BLaER1 treated with 17β-estradiol and CSF1 and Interleukin-3, amounts not matched to agents 10 nM and 100 nM (cell line): ENCODE data around the gene TIAM2.

Experiments
- H3K27ac ChIP-seq, 11 experiments: shearing (Covaris generic); formaldehyde crosslinking; 2 replicates each; pipeline ENCODE4 v1.8.1; 2022
- H3K27me3 ChIP-seq, 11 experiments: shearing (Covaris generic); formaldehyde crosslinking; 2 replicates each; pipeline ENCODE4 v1.8.1; 2022
- H3K36me3 ChIP-seq, 11 experiments: shearing (Covaris generic); formaldehyde crosslinking; 2 replicates each; pipeline ENCODE4 v1.8.1; 2022
- H3K4me1 ChIP-seq, 10 experiments: shearing (Covaris generic); formaldehyde crosslinking; 2 replicates each; pipeline ENCODE4 v1.8.1; 2022
- H3K4me2 ChIP-seq, 11 experiments: shearing (Covaris generic); formaldehyde crosslinking; 2 replicates each; pipeline ENCODE4 v1.8.1; 2022
- H3K4me3 ChIP-seq, 10 experiments: shearing (Covaris generic); formaldehyde crosslinking; 2 replicates each; pipeline ENCODE4 v1.8.1; 2022
- H3K9ac ChIP-seq, 11 experiments: shearing (Covaris generic); formaldehyde crosslinking; 2 replicates each; pipeline ENCODE4 v1.8.1; 2022
- H3K9me3 ChIP-seq, 11 experiments: shearing (Covaris generic); formaldehyde crosslinking; replicated peaks in 1 of 11; 2 replicates each; pipeline ENCODE4 v1.8.1; 2022
- H4K20me1 ChIP-seq, 11 experiments: shearing (Covaris generic); formaldehyde crosslinking; 2 replicates each; pipeline ENCODE4 v1.8.1; 2022
- Cebpa-rat ChIP-seq, 11 experiments: shearing (Covaris generic); IDR thresholded peaks; 2 replicates each; pipeline ENCODE4 v1.8.1; 2022

TIAM2 gene

DNA sequence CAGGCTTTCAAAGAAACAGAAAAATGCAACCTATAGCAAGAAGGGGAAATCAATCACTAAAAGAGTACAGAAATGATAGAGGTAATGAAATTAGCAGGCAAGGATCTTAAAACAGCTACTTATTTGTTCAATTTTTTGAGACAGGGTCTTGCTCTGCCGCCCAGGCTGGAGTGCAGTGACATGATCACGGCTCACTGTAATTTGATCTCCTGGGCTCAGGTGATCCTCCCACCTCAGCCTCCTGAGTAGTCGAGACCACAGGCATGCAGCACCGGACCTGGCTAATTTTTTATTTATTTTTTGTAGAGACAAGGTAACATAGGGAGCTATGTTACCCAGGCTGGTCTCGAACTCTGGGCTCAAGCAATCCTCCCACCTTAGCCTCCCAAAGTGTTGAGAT, 297.6 kb downstream of the TIAM2 start:
- Histone ChIP-seq H3K9ac (no peak overlapping the region), H3K27ac (no peak overlapping the region), H3K4me1 (peaks cover 0 to 6% (median 0%) of the 10 kb centered on the region in 10 experiments; a peak in 2 of 20 replicates), H4K20me1 (0 out of 22 replicates have a peak, but pooled peaks cover 0 to 5% (median 0%) of the 10 kb centered on the region in 11 experiments), H3K27me3 (no peaks in the 10 kb centered on the region), H3K4me2 (no peak overlapping the region), H3K9me3 (peaks cover 0 to 6% (median 0%) of the 10 kb centered on the region in 11 experiments; a peak in 1 of 22 replicates), H3K36me3 (peaks cover 65 to 99% (median 81%) of the 10 kb centered on the region in 11 experiments), H3K4me3 (no peak overlapping the region)
- no peak for TF ChIP-seq Cebpa-rat (IDR thresholded peaks at IDR 0.05)

DNA sequence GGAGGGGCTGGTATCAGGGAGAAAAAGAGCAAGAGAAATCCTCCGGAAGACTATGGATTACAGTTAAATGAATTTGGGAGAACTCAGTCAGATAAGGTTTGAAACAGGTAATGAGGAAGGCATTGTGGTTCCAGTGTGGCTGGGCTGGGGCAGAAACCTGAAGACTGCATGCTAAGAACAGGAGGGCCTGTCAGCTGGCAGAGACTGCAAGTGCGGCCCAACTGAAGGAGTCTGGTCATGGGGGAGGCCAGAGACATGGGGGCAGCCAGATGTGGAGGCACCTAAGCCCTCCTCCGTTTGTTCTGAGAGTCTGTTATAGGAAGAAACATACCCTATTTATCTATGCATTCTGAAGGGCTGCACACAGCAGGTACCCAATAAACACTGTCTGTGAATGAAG, 302.6 kb downstream of the TIAM2 start:
- no peaks in the 10 kb centered on the region for H3K4me1 ChIP-seq
- no peak overlapping the region for H3K4me2 ChIP-seq
- no peak overlapping the region for H3K9ac ChIP-seq
- H3K36me3 ChIP-seq: peaks cover 32 to 96% (median 62%) of the 10 kb centered on the region in 11 experiments
- no peak overlapping the region for H3K27ac ChIP-seq
- H3K9me3 ChIP-seq: peaks cover 0 to under 1% (median 0%) of the 10 kb centered on the region in 11 experiments; a peak in 2 of 22 replicates
- TF ChIP-seq Cebpa-rat (IDR thresholded peaks at IDR 0.05): no peak
- no peaks in the 10 kb centered on the region for H4K20me1 ChIP-seq
- H3K4me3 ChIP-seq: no peak overlapping the region
- no peaks in the 10 kb centered on the region for H3K27me3 ChIP-seq

DNA sequence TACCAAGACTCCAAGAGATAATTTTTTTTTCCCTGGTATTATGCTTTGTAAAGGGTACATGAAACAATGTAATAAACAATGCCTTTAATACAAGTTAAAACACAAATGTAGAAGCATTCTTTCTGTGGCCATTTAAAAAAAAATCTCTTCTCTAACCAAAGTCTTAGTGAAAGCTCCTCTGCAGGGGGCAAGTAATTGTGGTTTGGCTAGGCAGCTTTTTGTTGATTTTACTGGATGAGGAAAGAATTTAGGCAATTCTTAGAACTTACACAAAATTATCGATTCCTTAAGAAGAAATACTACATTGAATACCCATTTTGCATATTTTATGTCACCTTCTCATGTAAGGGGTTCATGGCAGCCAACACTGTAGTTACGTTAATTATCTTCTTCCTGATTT, 306.8 kb downstream of the TIAM2 start:
- H3K27ac ChIP-seq: no peak overlapping the region
- no peaks in the 10 kb centered on the region for H3K4me1 ChIP-seq

GRCh38 chr6:155303361-155303870, 308.3 kb downstream of the TIAM2 start:
- peaks cover 37 to 85% (median 62%) of the 10 kb centered on the region in 11 experiments for H3K36me3 ChIP-seq
- H3K4me3 ChIP-seq: no peak overlapping the region
- no peaks in the 10 kb centered on the region for H4K20me1 ChIP-seq
- no peak overlapping the region for H3K27ac ChIP-seq
- peaks cover 0 to 17% (median 0%) of the 10 kb centered on the region in 11 experiments; a peak in 6 of 22 replicates for H3K9me3 ChIP-seq
- H3K4me1 ChIP-seq: no peaks in the 10 kb centered on the region
- H3K9ac ChIP-seq: no peak overlapping the region
- no peak overlapping the region for H3K4me2 ChIP-seq
- H3K27me3 ChIP-seq: no peaks in the 10 kb centered on the region
- no peak for TF ChIP-seq Cebpa-rat (IDR thresholded peaks at IDR 0.05)

More for the DNA sequence above, 306.8 kb downstream of the TIAM2 start:
- Histone ChIP-seq H4K20me1 (no peaks in the 10 kb centered on the region), H3K27me3 (no peaks in the 10 kb centered on the region), H3K4me3 (no peak overlapping the region), H3K36me3 (peaks cover 34 to 85% (median 58%) of the 10 kb centered on the region in 11 experiments), H3K9ac (no peak overlapping the region), H3K4me2 (no peak overlapping the region), H3K9me3 (peaks cover 0 to 17% (median 0%) of the 10 kb centered on the region in 11 experiments; a peak in 6 of 22 replicates)
- TF ChIP-seq Cebpa-rat (IDR thresholded peaks at IDR 0.05): no peak

DNA sequence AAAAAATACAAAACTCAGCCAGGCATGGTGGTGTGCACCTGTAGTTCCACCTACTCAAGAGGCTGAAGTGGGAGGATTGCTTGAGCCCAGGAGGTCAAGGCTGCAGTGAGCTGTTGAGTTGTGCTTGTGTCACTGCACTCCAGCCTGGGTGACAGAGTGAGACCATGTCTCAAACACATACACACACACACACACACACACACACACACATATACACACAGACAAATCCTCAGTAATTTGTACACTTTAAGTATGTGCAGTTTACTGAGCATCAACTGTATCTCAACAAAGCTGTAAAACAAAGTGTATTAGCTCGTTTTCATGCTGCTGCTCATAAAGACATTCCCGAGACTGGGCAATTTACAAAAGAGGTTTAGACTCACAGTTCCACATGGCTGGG, 311.8 kb downstream of the TIAM2 start:
- Histone ChIP-seq H3K9ac (no peak overlapping the region), H3K9me3 (peaks cover 0 to 17% (median 0%) of the 10 kb centered on the region in 11 experiments; a peak in 6 of 22 replicates), H3K4me2 (no peak overlapping the region), H3K4me3 (no peak overlapping the region), H3K27ac (no peak overlapping the region), H4K20me1 (no peaks in the 10 kb centered on the region), H3K4me1 (peaks cover 0 to 11% (median 0%) of the 10 kb centered on the region in 10 experiments; a peak in 1 of 20 replicates), H3K36me3 (peaks cover 57 to 85% (median 75%) of the 10 kb centered on the region in 11 experiments), H3K27me3 (no peaks in the 10 kb centered on the region)
- TF ChIP-seq Cebpa-rat (IDR thresholded peaks at IDR 0.05): no peak
